Stimulated activated CD4-positive, alpha-beta T cell treated with anti-CD3 and anti-CD28 coated beads, Interleukin-12 subunit alpha, Interleukin-12 subunit beta, amount 100 ng/mL, for 4 hours (primary cell): ENCODE measurements around the gene C9orf85.
"Not testable (repeated sequence)": the region's sequence is repeated elsewhere in the genome, so short reads cannot be mapped to it uniquely, and the experiment has no call there.

Experiments
- DNase-seq: peaks from one replicate; pipeline ENCODE4 v3.0.0-alpha.2; 2020

The C9orf85 gene

DNA sequence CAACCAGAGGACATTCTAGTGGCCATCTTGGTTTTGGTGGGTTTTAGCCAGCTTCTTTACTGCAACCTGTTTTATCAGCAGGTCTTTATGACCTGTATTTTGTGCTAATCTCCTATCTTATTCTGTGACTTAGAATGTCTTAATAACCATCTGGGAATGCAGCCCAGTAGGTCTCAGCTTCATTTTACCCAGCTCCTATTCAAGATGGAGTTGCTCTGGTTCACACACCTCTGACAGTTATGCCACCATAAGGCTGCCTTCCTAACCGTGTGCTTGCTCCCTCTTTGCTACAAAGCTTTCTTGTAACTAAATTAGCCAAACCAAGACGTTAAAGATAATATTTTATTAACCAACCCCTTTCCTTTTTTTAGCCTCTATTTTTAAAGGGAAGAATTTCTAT is 43.2 kb downstream of the C9orf85 start:
- DNase-seq: not testable (repeated sequence)

GRCh38 chr9:71955300-71955915 is 44.0 kb downstream of the C9orf85 start:
- DNase-seq: no peak

DNA sequence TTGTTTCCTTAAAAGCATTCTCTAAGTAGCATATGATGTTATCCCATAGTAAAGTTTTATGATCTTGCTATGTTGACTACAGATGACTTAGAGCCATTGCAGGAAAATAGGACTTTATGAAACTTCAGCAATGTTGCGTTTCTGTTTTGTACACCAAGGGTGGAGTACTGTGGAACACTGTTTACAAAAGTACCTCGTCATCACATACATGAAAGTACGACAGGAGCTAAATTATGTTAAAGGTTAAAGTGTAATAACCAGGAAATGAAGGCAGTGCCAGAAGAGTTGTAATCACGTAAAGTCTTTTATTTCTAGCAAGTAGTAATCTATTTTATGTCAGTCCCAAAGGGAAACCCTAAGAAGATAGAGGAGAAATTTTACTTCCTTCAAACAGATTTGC is 50.9 kb downstream of the C9orf85 start:
- DNase-seq: no peak

- not testable (repeated sequence) for DNase-seq
Measured at GRCh38 chr9:71963471-71963996, 52.1 kb downstream of the C9orf85 start.

DNA sequence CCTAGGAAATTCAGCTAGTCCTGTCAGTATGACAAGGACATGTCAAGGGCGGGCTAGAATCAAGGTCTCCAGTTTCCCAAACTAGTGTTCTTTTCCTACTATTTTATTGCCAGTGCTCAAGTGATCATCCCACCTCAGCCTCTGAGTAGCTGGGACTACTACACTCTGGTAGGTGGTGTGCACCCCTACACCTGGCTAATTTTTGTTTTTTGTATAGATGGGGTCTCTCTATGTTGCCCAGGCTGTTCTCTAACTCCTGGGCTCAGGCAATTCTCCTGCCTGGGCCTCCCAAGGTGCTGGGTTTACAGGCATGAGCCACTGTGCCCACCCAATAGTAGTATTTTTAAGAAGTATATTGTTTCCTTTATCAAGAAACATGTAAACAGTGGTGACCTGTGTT is 54.0 kb downstream of the C9orf85 start:
- DNase-seq: no peak

DNA sequence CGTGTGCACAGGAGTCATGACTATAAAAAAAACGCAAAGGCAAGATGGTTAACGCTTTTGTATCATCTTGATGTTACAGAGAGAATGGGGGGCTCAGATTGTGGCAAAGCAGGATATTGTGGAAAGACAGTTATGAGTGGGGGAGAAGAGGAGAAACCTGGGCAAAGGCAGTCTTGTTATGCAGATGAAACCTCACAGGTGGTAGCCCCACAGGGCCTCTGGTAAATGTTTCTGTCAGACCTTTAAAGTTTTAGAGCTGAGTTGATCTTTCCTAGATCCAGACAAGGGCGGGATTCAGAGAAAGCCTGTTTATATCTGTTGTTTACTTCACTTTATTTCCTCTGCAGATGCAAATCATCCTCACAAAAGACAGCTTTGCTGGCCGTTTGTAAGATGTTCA is 55.2 kb downstream of the C9orf85 start:
- DNase-seq: no peak

GRCh38 chr9:71968541-71969090 is 57.2 kb downstream of the C9orf85 start:
- no peak for DNase-seq

DNA sequence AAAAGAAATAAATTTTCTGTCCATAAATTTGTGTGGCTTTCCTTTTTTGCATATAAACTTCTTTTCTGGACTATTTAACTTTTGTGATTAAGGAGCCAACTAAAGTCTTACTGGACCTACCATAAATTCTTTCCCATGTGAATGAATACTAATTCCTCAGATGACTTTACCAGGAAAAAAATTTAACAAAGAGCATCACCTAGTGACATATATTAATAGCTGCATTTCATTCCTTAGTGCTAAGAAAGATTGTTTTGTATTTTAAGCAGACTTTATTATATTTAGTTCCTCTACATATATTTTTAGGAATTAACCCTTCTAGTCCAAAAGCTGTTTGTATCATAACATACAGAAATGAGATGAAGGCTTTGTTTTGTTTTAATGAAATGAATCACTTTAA is 64.4 kb downstream of the C9orf85 start:
- DNase-seq: no peak

DNA sequence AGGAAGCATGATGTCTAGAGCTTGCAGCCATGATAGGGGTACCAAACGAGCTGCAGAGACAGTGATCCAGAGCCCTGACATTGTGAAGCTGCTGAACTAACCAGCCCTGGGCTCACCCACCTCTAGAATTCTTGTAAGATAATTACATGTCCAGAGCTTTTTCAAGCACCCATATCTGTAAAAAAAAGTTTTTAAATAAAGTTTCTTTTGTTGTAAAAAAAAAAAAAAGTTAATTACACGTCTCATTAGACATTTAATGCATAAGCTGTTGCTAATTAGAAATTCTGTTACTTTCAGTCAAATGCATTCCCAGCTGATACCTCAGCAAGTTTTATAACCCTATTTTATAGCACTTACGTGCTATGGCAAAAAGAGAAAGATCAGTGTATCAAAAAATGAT is 65.6 kb downstream of the C9orf85 start:
- DNase-seq: no peak

DNA sequence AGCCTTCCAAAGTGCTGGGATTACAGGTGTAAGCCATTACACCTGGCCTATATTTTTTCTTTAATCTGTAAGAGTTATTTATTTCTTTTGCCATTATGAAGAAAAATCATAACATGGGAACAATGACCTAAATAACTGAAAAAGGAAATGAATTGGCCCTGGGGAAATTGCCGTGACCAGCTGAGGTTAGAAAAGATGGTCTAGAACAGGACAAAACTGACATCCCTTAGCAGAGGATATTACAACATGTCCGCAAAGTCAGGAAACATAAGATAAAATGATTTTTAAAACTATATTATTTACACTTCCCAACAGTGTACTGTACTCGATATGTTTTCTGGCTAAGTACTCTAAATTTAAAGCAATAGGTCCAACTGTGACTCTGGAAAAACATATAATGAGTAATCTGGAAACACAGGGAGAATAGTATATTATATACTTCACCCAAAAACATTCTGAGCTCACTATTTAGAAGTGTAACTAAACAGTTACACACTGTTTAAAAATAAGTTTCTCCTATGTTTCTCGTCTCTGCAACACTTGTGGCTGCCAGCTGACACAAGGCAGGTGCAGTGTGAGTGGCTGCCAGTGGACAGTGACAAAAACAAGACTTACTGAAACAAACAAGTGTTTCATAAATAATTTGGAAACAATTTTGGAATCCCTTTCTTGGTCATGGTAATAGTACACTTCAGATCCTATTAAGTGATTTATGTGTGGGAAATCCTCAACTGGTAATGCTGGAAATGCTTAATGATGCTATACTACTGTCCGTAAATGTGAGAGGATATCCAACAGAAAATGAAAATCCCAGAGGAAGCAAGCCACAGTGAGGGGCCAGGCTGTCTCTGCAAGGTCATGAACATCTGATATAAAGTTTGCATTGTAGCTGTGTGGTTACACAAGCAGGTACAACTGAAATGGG is 69.1 kb downstream of the C9orf85 start:
- DNase-seq: no peak

GRCh38 chr9:71981944-71982343 is 70.5 kb downstream of the C9orf85 start:
- no peak for DNase-seq

- no peak for DNase-seq
Measured at GRCh38 chr9:71984403-71984802, 73.0 kb downstream of the C9orf85 start.

GRCh38 chr9:71984831-71985281 is 73.4 kb downstream of the C9orf85 start:
- DNase-seq: no peak

DNA sequence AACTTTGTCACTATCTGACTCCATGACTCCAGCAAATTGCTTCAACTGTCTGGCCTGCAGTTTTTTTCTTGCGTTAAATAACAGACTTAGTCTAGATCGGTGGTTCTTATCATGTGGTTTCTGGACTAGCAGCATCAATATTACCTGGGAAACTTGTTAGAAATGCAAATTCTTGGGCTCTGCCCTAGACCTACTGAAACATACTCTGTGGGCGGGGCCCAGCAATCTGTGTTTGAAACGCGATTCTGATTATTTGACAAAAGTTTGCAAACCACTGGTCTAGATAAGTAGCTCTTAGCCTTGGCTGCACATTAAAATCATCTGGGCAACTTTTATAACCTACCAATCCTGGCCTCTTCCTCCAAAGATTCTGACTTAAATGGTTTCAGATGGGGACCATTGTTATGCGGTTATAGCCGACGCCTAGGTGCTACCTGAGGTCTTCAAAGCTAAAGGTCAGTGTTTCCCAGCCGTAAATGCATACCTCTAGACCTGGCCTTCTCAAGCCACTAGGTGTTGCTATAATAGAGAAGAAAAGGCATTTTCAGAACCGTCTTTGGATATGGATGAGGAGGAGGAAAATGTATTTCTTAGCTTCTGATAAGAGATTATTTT is 74.0 kb downstream of the C9orf85 start:
- no peak for DNase-seq

- no peak for DNase-seq
Measured at GRCh38 chr9:71986900-71987299, 75.5 kb downstream of the C9orf85 start.

DNA sequence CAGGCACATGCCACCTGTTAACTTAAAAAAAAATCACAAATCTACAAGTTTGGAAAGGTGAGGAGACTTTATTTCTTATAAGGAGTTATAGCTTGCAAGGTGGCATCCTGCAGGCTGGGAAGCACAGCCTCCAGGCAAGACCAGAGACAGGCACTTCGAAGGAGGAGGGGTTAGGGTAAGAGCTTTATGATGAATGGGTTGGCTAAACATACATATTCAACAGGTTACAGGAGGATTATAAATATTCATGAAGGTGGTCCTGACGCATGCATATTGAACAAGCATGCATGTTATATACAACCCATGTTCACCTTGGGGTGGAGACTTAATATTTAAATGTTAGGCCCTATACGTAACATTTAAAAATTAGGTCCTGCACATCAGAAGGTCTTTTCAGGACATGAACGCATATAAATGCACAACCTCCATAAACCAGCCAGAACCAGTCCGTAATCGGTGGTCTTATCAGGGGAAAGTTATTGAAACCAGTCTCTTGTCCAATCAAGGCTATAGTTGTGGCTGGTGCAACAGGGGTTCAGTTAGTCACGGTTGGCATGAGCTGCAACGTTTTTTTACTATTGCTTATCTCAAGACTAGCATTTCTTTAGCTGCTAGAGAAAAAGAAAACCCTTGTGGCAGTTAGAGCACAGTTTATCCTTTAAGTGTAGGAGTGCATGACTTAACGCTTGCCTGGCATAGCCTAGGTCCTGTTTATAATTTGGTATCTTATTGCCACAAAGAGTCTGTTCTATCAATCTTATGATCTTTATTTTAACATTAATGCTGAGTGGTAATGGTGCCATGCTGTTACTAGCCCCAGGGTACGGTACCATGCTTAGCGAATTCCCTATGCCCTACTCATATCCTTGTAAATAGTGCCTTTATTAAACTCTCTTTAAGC is 76.3 kb downstream of the C9orf85 start:
- DNase-seq: no peak

DNA sequence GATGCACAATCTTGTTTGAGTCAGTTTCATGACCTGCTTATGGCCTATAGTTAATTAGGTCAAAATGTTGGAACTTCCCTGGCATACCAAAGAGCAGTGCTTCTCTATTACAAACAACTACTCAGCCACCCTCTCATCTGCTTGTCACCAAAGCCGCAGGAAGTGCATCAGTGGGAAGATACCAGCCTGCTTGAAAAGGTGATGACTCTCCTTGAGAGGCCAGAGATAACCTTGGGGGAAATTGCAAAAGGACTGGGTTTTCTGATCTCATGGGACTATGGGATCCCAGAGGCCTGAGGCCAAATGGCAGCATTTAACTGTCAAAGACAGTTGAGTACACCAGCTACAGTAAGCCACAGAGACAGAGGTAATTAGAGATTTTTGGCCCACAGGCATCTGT is 79.0 kb downstream of the C9orf85 start:
- DNase-seq: no peak

GRCh38 chr9:72005451-72005850 is 94.0 kb downstream of the C9orf85 start:
- DNase-seq: no peak

- no peak for DNase-seq
Measured at GRCh38 chr9:72006501-72006900, 95.1 kb downstream of the C9orf85 start.

GRCh38 chr9:72007726-72008125 is 96.3 kb downstream of the C9orf85 start:
- not testable (repeated sequence) for DNase-seq

DNA sequence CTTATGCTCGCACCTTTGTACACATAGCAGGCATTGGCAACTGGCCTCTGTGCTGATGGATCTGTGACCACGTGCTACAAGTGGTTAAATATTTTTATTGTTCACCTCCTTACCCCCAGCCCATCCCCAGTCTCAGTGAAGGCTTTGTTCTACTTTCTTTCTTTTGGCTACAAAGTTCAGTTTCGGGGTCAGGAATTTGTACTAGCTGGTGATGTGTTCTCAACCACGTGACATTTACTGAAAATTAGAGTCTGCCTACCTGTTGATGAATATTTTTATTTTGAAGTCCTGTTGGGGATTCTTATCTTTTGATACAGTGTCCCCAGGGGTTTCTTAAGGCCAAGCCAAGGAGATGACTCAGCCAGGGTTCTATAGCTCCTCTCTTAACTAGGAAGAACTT is 101.2 kb downstream of the C9orf85 start:
- DNase-seq: no peak

GRCh38 chr9:72013292-72013760 is 101.9 kb downstream of the C9orf85 start:
- no peak for DNase-seq
